Measurements from ENCODE around the gene NPEPL1.

NPEPL1 gene

GRCh38 chr20:58649288-58650180, 43.1 kb upstream of the NPEPL1 start:
- H3K4me3 ChIP-seq (ENCODE audit: low read depth, low read length): peak overlapping the region; percentile 95
- TF ChIP-seq CTCF (IDR thresholded peaks at IDR 0.05; ENCODE audit: low read depth, low read length, missing control alignments): no peak
- DNase-seq (ENCODE audit: low read depth): no peak

- peak overlapping the region; percentile 95 for H3K4me3 ChIP-seq (ENCODE audit: low read depth, low read length)
- TF ChIP-seq CTCF (IDR thresholded peaks at IDR 0.05; ENCODE audit: low read depth, low read length, missing control alignments): no peak
- no peak for DNase-seq (ENCODE audit: low read depth)
These were observed 42.3 kb upstream of the NPEPL1 start for GRCh38 chr20:58650181-58650775.

DNA sequence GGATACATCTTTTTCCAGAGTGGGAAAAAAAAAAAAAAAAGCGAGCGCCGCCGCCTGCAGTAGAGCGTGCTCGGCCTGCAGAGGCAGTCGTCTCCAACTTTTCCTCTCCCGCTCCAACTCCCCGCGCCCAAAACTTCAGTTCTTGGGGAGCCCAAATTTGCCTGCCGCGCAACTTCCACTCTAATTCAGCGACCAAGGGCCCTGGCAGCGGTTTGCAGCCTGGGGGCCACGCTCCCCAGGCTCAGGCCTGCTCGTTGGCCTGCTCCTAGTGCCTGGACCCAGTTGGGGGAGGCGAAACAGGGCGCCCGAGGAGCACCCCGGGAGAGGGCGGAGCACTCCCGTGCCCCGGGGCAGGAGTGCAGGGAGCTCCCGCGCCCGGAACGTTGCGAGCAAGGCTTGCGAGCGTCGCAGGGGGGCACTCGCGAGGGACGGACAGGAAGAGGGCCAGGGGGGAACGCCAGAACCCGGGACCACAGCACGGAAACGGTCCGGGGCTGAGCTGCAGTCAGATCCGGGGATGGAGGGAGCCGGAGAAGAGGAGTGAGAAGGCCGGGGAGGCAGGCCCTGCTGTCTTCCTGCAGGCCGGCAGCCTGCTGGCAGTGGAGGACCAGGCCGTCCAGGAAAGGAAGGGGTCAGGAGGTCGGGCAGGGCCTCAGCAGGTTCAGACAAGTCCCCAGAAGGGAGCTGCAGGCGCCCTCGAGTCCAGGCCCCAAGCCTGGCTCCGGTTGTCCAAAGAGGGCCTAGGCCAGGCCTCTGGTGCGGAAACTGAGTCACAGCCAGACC, 41.6 kb upstream of the NPEPL1 start, which contains the start of gene STX16:
STX16 (plus strand) TSS at position 508 of the 783 bp plus-strand sequence. CDS start 724 bp downstream, outside the sequence.
- TF ChIP-seq CTCF (IDR thresholded peaks at IDR 0.05; ENCODE audit: low read depth, low read length, missing control alignments): peak; percentile 60
- peak within 1 kb of the TSS; percentile 95 for H3K4me3 ChIP-seq (ENCODE audit: low read depth, low read length)
- peak; percentile 84 for DNase-seq (ENCODE audit: low read depth)

DNA sequence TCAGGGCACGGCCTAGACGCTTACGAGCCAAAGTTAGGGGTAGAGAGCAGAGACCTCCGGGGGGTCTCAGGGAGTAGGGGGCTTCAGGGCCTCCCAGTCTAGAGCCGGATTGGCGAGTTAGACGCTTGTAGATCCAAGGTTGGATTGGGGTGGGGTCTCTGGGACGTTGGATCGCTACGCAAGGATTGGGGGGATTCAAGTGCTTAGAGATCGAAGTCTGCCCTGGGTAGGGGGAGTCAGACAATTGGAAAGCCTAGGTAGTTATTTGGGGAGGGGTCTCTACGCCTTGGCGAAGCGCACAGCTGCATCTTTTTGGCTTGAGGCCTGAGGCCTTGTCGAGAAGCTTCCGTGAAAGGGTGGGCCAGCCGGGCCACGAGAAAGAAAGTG, 41.0 kb upstream of the NPEPL1 start:
- no peak for DNase-seq (ENCODE audit: low read depth)
- H3K4me3 ChIP-seq (ENCODE audit: low read depth, low read length): peak overlapping the region; percentile 95
- TF ChIP-seq CTCF (IDR thresholded peaks at IDR 0.05; ENCODE audit: low read depth, low read length, missing control alignments): no peak

GRCh38 chr20:58651946-58652605, 40.5 kb upstream of the NPEPL1 start:
- peak; percentile 81 for DNase-seq (ENCODE audit: low read depth)
- peak overlapping the region; percentile 95 for H3K4me3 ChIP-seq (ENCODE audit: low read depth, low read length)
- TF ChIP-seq CTCF (IDR thresholded peaks at IDR 0.05; ENCODE audit: low read depth, low read length, missing control alignments): no peak

DNA sequence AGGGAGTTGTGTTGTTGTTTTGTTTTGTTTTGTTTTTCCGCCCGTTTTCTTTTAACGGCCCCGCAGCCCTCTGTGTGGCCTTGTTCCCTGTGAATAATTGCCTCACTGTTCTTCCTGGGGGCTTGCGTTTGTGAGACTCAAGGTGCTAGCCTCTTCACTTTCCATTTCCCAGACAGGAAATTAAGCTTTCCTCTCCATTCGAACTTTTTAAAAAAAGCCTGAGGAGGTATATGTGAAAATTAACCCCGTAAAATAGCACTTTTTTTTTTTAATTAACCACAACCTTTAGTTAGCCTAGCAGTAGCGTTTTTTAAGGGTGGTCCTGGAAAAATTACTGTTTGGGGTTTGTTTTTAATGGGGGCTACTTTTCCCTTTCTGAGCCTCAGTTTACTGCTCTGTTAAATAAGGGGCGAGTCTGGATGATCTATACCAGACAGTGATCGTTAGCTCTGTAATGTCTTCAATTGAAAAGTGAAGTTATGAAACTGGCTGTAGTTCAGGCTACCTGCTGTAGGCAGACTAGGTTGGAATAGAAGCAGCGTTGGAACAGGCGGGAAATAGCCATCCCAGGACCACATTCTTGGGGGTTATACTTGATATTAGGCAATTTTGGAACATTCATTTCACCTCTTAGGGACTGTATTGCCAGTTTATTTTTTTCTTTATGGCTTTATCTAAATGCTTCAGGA, 39.9 kb upstream of the NPEPL1 start:
- peak overlapping the region; percentile 95 for H3K4me3 ChIP-seq (ENCODE audit: low read depth, low read length)
- TF ChIP-seq CTCF (IDR thresholded peaks at IDR 0.05; ENCODE audit: low read depth, low read length, missing control alignments): no peak
- no peak for DNase-seq (ENCODE audit: low read depth)

Measured in GM12864 (cell line).